GM23248 (cell line): ENCODE measurements around the gene GPC1. TPM values are rescaled to one million over a fixed set of nuclear protein-coding genes. Genes with fewer than 3 reads are reported as not detected.

Experiments
- DNase-seq: peaks from one replicate; pipeline ENCODE4 v3.0.0-alpha.2; 2015
- H2AFZ ChIP-seq: fragments of 200-600 bp; sonication (generic); 2 replicates; pipeline ENCODE4 v1.6.1; 2016; ENCODE audit warnings: antibody characterized with exemption
- H3F3A ChIP-seq: fragments of 200-600 bp; sonication (generic); 2 replicates; pipeline ENCODE4 v1.6.1; 2016; ENCODE audit warnings: mild to moderate bottlenecking, antibody characterized with exemption, mixed run types; ENCODE audit not compliant: insufficient read depth
- H3K27ac ChIP-seq: fragments of 200-600 bp; sonication (generic); 2 replicates; pipeline ENCODE4 v1.5.1; 2016; ENCODE audit warnings: mild to moderate bottlenecking
- H3K27me3 ChIP-seq: fragments of 200-600 bp; sonication (generic); replicated peaks from 2 replicates; pipeline ENCODE4 v1.6.1; 2016; ENCODE audit warnings: mild to moderate bottlenecking; ENCODE audit not compliant: insufficient read depth
- H3K36me3 ChIP-seq: fragments of 200-600 bp; sonication (generic); 2 replicates; pipeline ENCODE4 v1.6.1; 2016; ENCODE audit warnings: low read depth, mild to moderate bottlenecking
- H3K4me1 ChIP-seq: fragments of 200-600 bp; sonication (generic); 2 replicates; pipeline ENCODE4 v1.6.1; 2016; ENCODE audit warnings: mild to moderate bottlenecking; ENCODE audit not compliant: insufficient read depth
- H3K4me2 ChIP-seq: fragments of 200-600 bp; sonication (generic); one replicate; pipeline ENCODE4 v1.6.1; 2016; ENCODE audit warnings: mild to moderate bottlenecking; ENCODE audit not compliant: unreplicated experiment
- H3K4me3 ChIP-seq: fragments of 200-600 bp; sonication (generic); 2 replicates; pipeline ENCODE4 v1.5.1; 2016; ENCODE audit warnings: mild to moderate bottlenecking
- H3K79me2 ChIP-seq: fragments of 200-600 bp; sonication (generic); 2 replicates; pipeline ENCODE4 v1.6.1; 2016; ENCODE audit warnings: mild to moderate bottlenecking; ENCODE audit not compliant: insufficient read depth
- H3K9ac ChIP-seq: fragments of 200-600 bp; sonication (generic); 2 replicates; pipeline ENCODE4 v1.6.1; 2016; ENCODE audit warnings: mild to moderate bottlenecking
- H3K9me2 ChIP-seq: fragments of 200-600 bp; sonication (generic); 2 replicates; pipeline ENCODE4 v1.6.1; 2016; ENCODE audit warnings: mixed run types, mild to moderate bottlenecking, moderate library complexity; ENCODE audit not compliant: insufficient read depth
- H3K9me3 ChIP-seq: fragments of 200-600 bp; sonication (generic); one replicate; pipeline ENCODE4 v1.6.1; 2017; ENCODE audit warnings: low read depth
- H4K20me1 ChIP-seq: fragments of 200-600 bp; sonication (generic); 2 replicates; pipeline ENCODE4 v1.6.0; 2016; ENCODE audit not compliant: insufficient read depth
- EZH2 ChIP-seq: fragments of 200-600 bp; sonication (generic); IDR thresholded peaks from 2 replicates; pipeline ENCODE4 v1.6.1; 2018; ENCODE audit warnings: antibody characterized with exemption, mild to moderate bottlenecking; ENCODE audit not compliant: insufficient read depth, poor library complexity, severe bottlenecking
- EZH2phosphoT487 ChIP-seq: fragments of 200-600 bp; sonication (generic); IDR thresholded peaks from 2 replicates; pipeline ENCODE4 v1.6.1; 2018; ENCODE audit warnings: antibody characterized with exemption, moderate library complexity, mild to moderate bottlenecking, low read depth; ENCODE audit not compliant: insufficient read depth
- WGBS, 2 experiments: methylation state at CpG; one replicate each; pipeline ENCODE4 v1.1.6; 2015 to 2017; ENCODE audit warnings: low lambda C conversion rate in 2 of 2, low coverage in 1 of 2; ENCODE audit errors: missing lambda C conversion rate in 2 of 2; 5-methylcytosine and 5-hydroxymethylcytosine counted together
- in situ Hi-C: fragments of 300-500 bp; cut with MboI; formaldehyde crosslinking; loops from 2 replicates; pipeline ENCODE4 v1.15.0; 2020
- polyA plus RNA-seq: library from polyadenylated mRNA; unstranded; fragments of >200 nt; fragmentation: Nextera tagmentation; extraction: Ambion mirVana; gene quantifications from 2 replicates; pipeline ENCODE4 v1.2.1, GENCODE V29; 2016
- total RNA-seq: library from RNA; depleted of rRNA; stranded (reverse); fragments of >200 nt; shearing (Covaris generic); gene quantifications from 2 replicates; pipeline ENCODE4 v1.2.3, GENCODE V29; 2014

The GPC1 gene
- total and polyA plus RNA-seq, 2 experiments from 2014 or later, result 66.4 to 88.2 TPM

GRCh38 chr2:240407090-240407489, 28.4 kb upstream of the GPC1 start:
- no peak overlapping the region for H2AFZ ChIP-seq
- in situ Hi-C loops, result no loop called here
- no peak for DNase-seq

GRCh38 chr2:240410004-240410403, 25.5 kb upstream of the GPC1 start:
- H3K4me3 ChIP-seq, result no peak overlapping the region
- in situ Hi-C loops, result no loop called here
- H3F3A ChIP-seq, result no peaks in the 10 kb centered on the region
- no peak overlapping the region for H3K4me2 ChIP-seq
- TF ChIP-seq EZH2phosphoT487 (no peak), EZH2 (no peak)
- no peak overlapping the region for H3K9ac ChIP-seq
- 0 out of 2 replicates have a peak, but pooled peaks cover 6% of the 10 kb centered on the region for H3K27me3 ChIP-seq
- no peaks in the 10 kb centered on the region for H3K9me3 ChIP-seq
- H2AFZ ChIP-seq, result no peak overlapping the region
- DNase-seq, result no peak
- no peak overlapping the region for H3K27ac ChIP-seq
- H3K9me2 ChIP-seq, result no peaks in the 10 kb centered on the region
- no peaks in the 10 kb centered on the region for H3K79me2 ChIP-seq
- no peaks in the 10 kb centered on the region for H3K4me1 ChIP-seq
- H3K36me3 ChIP-seq, result no peaks in the 10 kb centered on the region
- no peaks in the 10 kb centered on the region for H4K20me1 ChIP-seq
- WGBS, 2 experiments, result 64 to 67% methylated on average over 8 of the region's 8 CpGs

More at GRCh38 chr2:240407090-240407489, 28.4 kb upstream of the GPC1 start:
- Histone ChIP-seq H3K27ac (no peak overlapping the region), H4K20me1 (no peaks in the 10 kb centered on the region), H3K9me3 (no peaks in the 10 kb centered on the region), H3K9me2 (no peaks in the 10 kb centered on the region), H3K79me2 (no peaks in the 10 kb centered on the region), H3K4me3 (no peak overlapping the region), H3K4me2 (no peak overlapping the region), H3K4me1 (no peaks in the 10 kb centered on the region), H3K36me3 (no peaks in the 10 kb centered on the region), H3K9ac (no peak overlapping the region), H3K27me3 (0 out of 2 replicates have a peak, but pooled peaks cover 6% of the 10 kb centered on the region), H3F3A (no peaks in the 10 kb centered on the region)
- WGBS, 2 experiments, result 84 to 85% methylated on average over 9 of the region's 9 CpGs
- no peak for TF ChIP-seq EZH2phosphoT487
- no peak for TF ChIP-seq EZH2

- DNase-seq, result no peak
- Histone ChIP-seq H3K27me3 (0 out of 2 replicates have a peak, but pooled peaks cover 6% of the 10 kb centered on the region), H4K20me1 (no peaks in the 10 kb centered on the region), H3K36me3 (no peaks in the 10 kb centered on the region), H3K79me2 (no peaks in the 10 kb centered on the region), H3F3A (no peaks in the 10 kb centered on the region), H3K9ac (no peak overlapping the region), H3K27ac (no peak overlapping the region), H3K4me3 (no peak overlapping the region), H3K4me1 (no peaks in the 10 kb centered on the region), H3K4me2 (no peak overlapping the region), H3K9me2 (no peaks in the 10 kb centered on the region), H2AFZ (no peak overlapping the region), H3K9me3 (no peaks in the 10 kb centered on the region)
- in situ Hi-C loops, result no loop called here
- WGBS, 2 experiments, result 60 to 65% methylated on average over 1 to 21 of the region's 21 CpGs
- no peak for TF ChIP-seq EZH2phosphoT487
- no peak for TF ChIP-seq EZH2
These were observed 24.7 kb upstream of the GPC1 start for GRCh38 chr2:240410808-240411207.

GRCh38 chr2:240411261-240412160, 24.0 kb upstream of the GPC1 start:
- H3K27ac ChIP-seq, result no peak overlapping the region
- no peak overlapping the region for H3K4me2 ChIP-seq
- H3K79me2 ChIP-seq, result no peaks in the 10 kb centered on the region
- no peaks in the 10 kb centered on the region for H3K9me2 ChIP-seq
- no peaks in the 10 kb centered on the region for H4K20me1 ChIP-seq
- no peak for TF ChIP-seq EZH2
- no peak for TF ChIP-seq EZH2phosphoT487
- H3K36me3 ChIP-seq, result no peaks in the 10 kb centered on the region
- H3K9ac ChIP-seq, result no peak overlapping the region
- no peak overlapping the region for H2AFZ ChIP-seq
- in situ Hi-C loops, result no loop called here
- no peaks in the 10 kb centered on the region for H3K9me3 ChIP-seq
- WGBS, 2 experiments, result 69 to 75% methylated on average over 15 to 28 of the region's 28 CpGs
- no peaks in the 10 kb centered on the region for H3K4me1 ChIP-seq
- H3F3A ChIP-seq, result no peaks in the 10 kb centered on the region
- DNase-seq, result no peak
- no peak overlapping the region for H3K4me3 ChIP-seq
- 0 out of 2 replicates have a peak, but pooled peaks cover 6% of the 10 kb centered on the region for H3K27me3 ChIP-seq
